Naive thymus-derived CD4-positive, alpha-beta T cell (primary cell): ENCODE results near the gene GPR27. TPM values are rescaled to one million over a fixed set of nuclear protein-coding genes. Genes with fewer than 3 reads are reported as not detected.
A peak's percentile ranks its signal among the peaks of the same experiment; 100 is the strongest.

ENCODE experiments used
- ATAC-seq: fragments of 150-1000 bp; cut with Tn5 transposase; 2 replicates; pipeline ENCODE4 v1.10.0; 2021; ENCODE audit warnings: mild to moderate bottlenecking, moderate library complexity
- CTCF ChIA-PET: fragments of 350-600 bp; sonication (Branson Sonifier 250); formaldehyde crosslinking; loops from one replicate; lab custom pipeline; 2021; ENCODE audit warnings: antibody characterized with exemption; lab: Charles Lee
- POLR2A ChIA-PET: fragments of 350-600 bp; sonication (Branson Sonifier 250); formaldehyde crosslinking; loops from one replicate; lab custom pipeline; 2021; ENCODE audit warnings: antibody characterized with exemption, inconsistent platforms; lab: Charles Lee
- DNase-seq, 9 donors: peaks; one replicate each; pipeline versions ENCODE4 v3.0.0 to v3.0.0-alpha.2; 2020 to 2022; ENCODE audit warnings: mixed read lengths in 1 of 9
- H3K27ac ChIP-seq: one replicate; pipeline ENCODE4 v1.7.0; 2013; ENCODE audit warnings: mild to moderate bottlenecking, low read depth, low read length, moderate library complexity
- H3K27me3 ChIP-seq, 2 donors: one replicate each; pipeline ENCODE4 v1.7.0; 2013; ENCODE audit warnings: low read length in 2 of 2, mild to moderate bottlenecking in 2 of 2, moderate library complexity in 2 of 2; ENCODE audit not compliant: control insufficient read depth in 2 of 2, insufficient read depth in 2 of 2
- H3K36me3 ChIP-seq, 3 experiments: 1 replicate in 2 of 3; 2 replicates in 1 of 3; pipeline ENCODE4 v1.7.0; 2013; ENCODE audit warnings: low read length in 3 of 3, mild to moderate bottlenecking in 3 of 3, moderate library complexity in 1 of 3; ENCODE audit not compliant: insufficient read depth in 3 of 3, control insufficient read depth in 2 of 3
- H3K4me1 ChIP-seq, 2 donors: one replicate each; pipeline ENCODE4 v1.7.0; 2013; ENCODE audit warnings: low read length in 2 of 2, mild to moderate bottlenecking in 2 of 2, moderate library complexity in 1 of 2; ENCODE audit not compliant: control insufficient read depth in 2 of 2, insufficient read depth in 2 of 2
- H3K4me3 ChIP-seq: 2 replicates; pipeline ENCODE4 v1.7.0; 2013; ENCODE audit warnings: mild to moderate bottlenecking, low read length
- H3K9me3 ChIP-seq, 3 experiments: 1 replicate in 2 of 3; 2 replicates in 1 of 3; pipeline ENCODE4 v1.7.0; 2013; ENCODE audit warnings: low read length in 3 of 3; ENCODE audit not compliant: control insufficient read depth in 2 of 3
- H3K27ac Mint-ChIP-seq, 9 donors: one replicate each; pipeline ENCODE4 v1.8.0; 2020 to 2022; ENCODE audit warnings: mixed read lengths in 9 of 9, mild to moderate bottlenecking in 8 of 9, moderate library complexity in 5 of 9, inconsistent platforms in 2 of 9
- H3K27me3 Mint-ChIP-seq, 5 donors: one replicate each; pipeline ENCODE4 v1.8.0; 2021 to 2022; ENCODE audit warnings: mixed read lengths in 5 of 5, mild to moderate bottlenecking in 1 of 5
- H3K36me3 Mint-ChIP-seq, 5 donors: one replicate each; pipeline ENCODE4 v1.8.0; 2020 to 2022; ENCODE audit warnings: mixed read lengths in 5 of 5, mild to moderate bottlenecking in 3 of 5, inconsistent platforms in 1 of 5
- H3K4me1 Mint-ChIP-seq, 7 donors: one replicate each; pipeline ENCODE4 v1.8.0; 2020 to 2022; ENCODE audit warnings: mixed read lengths in 7 of 7, mild to moderate bottlenecking in 3 of 7, inconsistent platforms in 1 of 7
- H3K4me3 Mint-ChIP-seq, 10 donors: one replicate each; pipeline ENCODE4 v1.8.0; 2020 to 2022; ENCODE audit warnings: mild to moderate bottlenecking in 10 of 10, mixed read lengths in 10 of 10, moderate library complexity in 6 of 10, inconsistent platforms in 2 of 10
- H3K9me3 Mint-ChIP-seq, 11 donors: one replicate each; pipeline ENCODE4 v1.8.0; 2020 to 2022; ENCODE audit warnings: mixed read lengths in 11 of 11, mild to moderate bottlenecking in 4 of 11, inconsistent platforms in 1 of 11, moderate library complexity in 1 of 11
- intact Hi-C, 2 donors: fragments of 100-400 bp; cut with micrococcal nuclease; formaldehyde crosslinking; loops; one replicate each; pipeline ENCODE4 v1.15.1; 2023
- polyA plus RNA-seq, 2 donors: library from polyadenylated mRNA; unstranded; fragments of 300-500 nt; fragmentation: Illumina TruSeq; gene quantifications; one replicate each; pipeline ENCODE4 v1.2.3, GENCODE V29; 2021
- total RNA-seq, 6 experiments: library from RNA in 5 of 6; stranded (reverse) in 5 of 6; gene quantifications; 1 replicate in 5 of 6; 2 replicates in 1 of 6; pipeline ENCODE4 v1.2.3 and lab custom pipeline; 2021 to 2026

The GPR27 gene
- total and polyA plus RNA-seq, 7 experiments from 2014 or later: 0.24 to 4.7 (median 0.60) TPM; not detected in 4

DNA sequence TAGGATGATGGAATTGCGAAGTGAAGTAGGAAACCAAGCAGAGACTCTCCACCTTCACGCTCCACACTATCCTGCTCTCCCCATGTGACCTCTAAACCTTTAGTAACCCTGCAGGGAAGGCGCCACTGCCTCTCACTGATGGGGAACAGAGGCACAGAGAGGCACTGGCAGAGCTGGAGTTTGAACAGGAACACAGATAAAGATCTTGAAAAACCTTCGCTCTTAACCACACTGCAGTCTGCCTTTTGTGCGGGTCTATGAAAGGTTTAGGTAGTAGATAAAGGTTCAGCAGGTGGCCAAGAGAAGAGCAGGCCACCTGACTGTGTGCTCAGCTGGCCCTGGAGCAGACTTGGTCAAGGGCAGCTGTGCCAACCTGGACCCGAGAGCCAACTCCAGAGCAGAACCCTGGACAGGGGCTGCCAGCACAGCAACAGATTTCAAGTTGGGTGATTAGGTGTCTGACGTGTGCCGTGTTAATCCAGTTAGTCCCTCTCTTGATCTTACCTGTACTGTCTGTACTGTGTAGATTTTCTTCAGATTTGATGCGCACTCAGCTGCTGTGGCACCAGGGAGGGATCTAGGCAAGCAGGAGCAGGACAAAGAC lies 43.6 kb upstream of the GPR27 start:
- Mint-ChIP-seq H3K36me3 (peaks cover 0 to 30% (median 8%) of the 10 kb centered on the region in 5 donors), H3K27ac (peak overlapping the region; percentile 1 to 86 (median 69)), H3K4me1 (peaks cover 43 to 93% (median 56%) of the 10 kb centered on the region in 7 donors), H3K27me3 (no peaks in the 10 kb centered on the region), H3K9me3 (no peaks in the 10 kb centered on the region), H3K4me3 (peak overlapping the region in 8 of 10 donors; percentile 2 to 70 (median 34))
- peaks cover 0 to 14% (median 8%) of the 10 kb centered on the region in 3 experiments for H3K36me3 ChIP-seq
- no peak overlapping the region for H3K4me3 ChIP-seq
- ATAC-seq: peak; percentile 58
- peaks cover 19 to 29% of the 10 kb centered on the region in 2 donors for H3K4me1 ChIP-seq
- no peaks in the 10 kb centered on the region for H3K9me3 ChIP-seq
- POLR2A ChIA-PET: interaction anchor here (1.5 kb wide), 1 partner anchor 1111 kb away, joined by 4 read pairs; no protein-coding TSS in a partner anchor
- no peak overlapping the region for H3K27ac ChIP-seq
- intact Hi-C loops: loop anchor here (2.0 to 10.0 kb wide), 5 partner anchors 217 to 1113 kb away; no protein-coding TSS in a partner anchor
- H3K27me3 ChIP-seq: no peaks in the 10 kb centered on the region
- peak in 2 of 9 donors; percentile 19 to 28 for DNase-seq
- CTCF ChIA-PET: interaction anchor here (1.9 to 3.0 kb wide), 3 partner anchors 17 to 165 kb away, joined by 13 to 18 read pairs (median 15); no protein-coding TSS in a partner anchor

DNA sequence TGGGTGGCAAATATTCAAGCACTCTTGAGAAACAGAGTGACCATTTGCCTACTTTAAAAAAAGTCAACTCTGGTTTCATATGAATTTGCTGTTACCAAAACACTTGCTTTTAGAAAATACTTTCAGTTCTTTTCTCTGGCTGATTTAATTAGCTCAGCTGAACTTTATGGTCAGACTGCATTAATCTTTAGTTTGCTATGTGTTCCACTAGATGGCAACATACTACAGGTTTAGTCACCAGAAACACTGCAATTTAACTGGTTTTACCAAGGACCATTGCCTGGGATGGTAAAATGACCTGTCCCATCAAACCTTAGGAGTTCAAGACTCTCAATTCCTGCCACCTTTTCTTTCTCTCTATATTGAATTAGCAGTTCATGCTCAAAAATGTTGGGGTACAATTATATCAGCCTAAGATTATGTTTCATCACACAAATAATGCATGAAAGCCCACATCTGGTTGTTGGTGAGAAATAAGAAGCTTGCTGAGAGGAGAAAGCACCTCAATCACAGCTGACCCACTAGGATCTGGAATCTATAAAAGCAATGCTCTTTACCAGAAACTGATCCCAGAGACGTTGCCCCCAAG lies 42.7 kb upstream of the GPR27 start:
- H3K27me3 Mint-ChIP-seq: no peaks in the 10 kb centered on the region
- peak overlapping the region in 8 of 9 donors; percentile 4 to 80 (median 62) for H3K27ac Mint-ChIP-seq
- H3K4me1 ChIP-seq: peaks cover 19 to 29% of the 10 kb centered on the region in 2 donors
- no peaks in the 10 kb centered on the region for H3K27me3 ChIP-seq
- intact Hi-C loops: loop anchor here (1.0 to 10.0 kb wide), 11 partner anchors 10 to 1375 kb away; no protein-coding TSS in a partner anchor
- peak overlapping the region in 5 of 10 donors; percentile 6 to 48 (median 32) for H3K4me3 Mint-ChIP-seq
- no peak overlapping the region for H3K4me3 ChIP-seq
- POLR2A ChIA-PET: interaction anchor here (1.3 to 1.5 kb wide), 2 partner anchors 14 to 1110 kb away, joined by 4 read pairs; partner anchors contain the start of gene EIF4E3
- peak; percentile 81 for ATAC-seq
- peaks cover 0 to 24% (median 5%) of the 10 kb centered on the region in 5 donors for H3K36me3 Mint-ChIP-seq
- no peak overlapping the region for H3K27ac ChIP-seq
- peak in 7 of 9 donors; percentile 32 to 57 (median 40) for DNase-seq
- H3K9me3 Mint-ChIP-seq: no peaks in the 10 kb centered on the region
- H3K9me3 ChIP-seq: no peaks in the 10 kb centered on the region
- CTCF ChIA-PET: interaction anchor here (0.6 to 3.0 kb wide), 13 partner anchors 9 to 1111 kb away, joined by 3 to 18 read pairs (median 6); no protein-coding TSS in a partner anchor
- H3K36me3 ChIP-seq: peaks cover 0 to 14% (median 5%) of the 10 kb centered on the region in 3 experiments
- peaks cover 40 to 91% (median 53%) of the 10 kb centered on the region in 7 donors for H3K4me1 Mint-ChIP-seq

DNA sequence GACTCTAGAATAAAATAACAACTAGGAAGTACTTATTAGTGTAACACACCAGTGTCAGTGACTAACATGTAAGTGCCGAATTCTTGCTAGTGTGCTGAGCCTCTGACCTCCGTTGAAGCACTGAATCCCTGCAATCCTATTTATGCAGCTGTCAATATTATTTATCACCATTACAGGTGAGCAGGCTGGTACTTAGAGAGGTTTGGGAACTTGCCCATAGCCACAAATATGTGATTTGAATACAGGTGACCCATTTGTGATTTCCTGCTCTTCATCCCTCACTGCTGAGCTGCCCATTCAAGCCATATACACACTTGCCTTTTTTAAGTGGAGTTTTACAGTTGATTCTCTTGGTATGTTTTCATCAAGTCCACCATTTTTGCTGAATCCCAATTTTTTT lies 40.6 kb upstream of the GPR27 start:
- no peak for ATAC-seq
- ChIA-PET CTCF (interaction anchor here (0.7 to 1.5 kb wide), 3 partner anchors 10 to 19 kb away, joined by 3 to 4 read pairs (median 3); no protein-coding TSS in a partner anchor), POLR2A (interaction anchor here (0.7 to 2.1 kb wide), 2 partner anchors 10 to 1113 kb away, joined by 3 to 7 read pairs; no protein-coding TSS in a partner anchor)
- Histone ChIP-seq H3K4me3 (no peak overlapping the region), H3K27ac (no peak overlapping the region), H3K36me3 (peaks cover 0 to 8% (median 5%) of the 10 kb centered on the region in 3 experiments), H3K27me3 (no peaks in the 10 kb centered on the region), H3K4me1 (peaks cover 34 to 44% of the 10 kb centered on the region in 2 donors), H3K9me3 (no peaks in the 10 kb centered on the region)
- no peaks in the 10 kb centered on the region for H3K9me3 Mint-ChIP-seq
- intact Hi-C loops: loop anchor here in 1 of 2 donors (5.0 to 10.0 kb wide), 2 partner anchors 214 to 542 kb away; no protein-coding TSS in a partner anchor
- peak overlapping the region in 6 of 9 donors; percentile 8 to 46 (median 23) for H3K27ac Mint-ChIP-seq
- no peaks in the 10 kb centered on the region for H3K27me3 Mint-ChIP-seq
- no peak overlapping the region for H3K4me3 Mint-ChIP-seq
- no peak for DNase-seq
- peaks cover 55 to 96% (median 64%) of the 10 kb centered on the region in 7 donors for H3K4me1 Mint-ChIP-seq
- H3K36me3 Mint-ChIP-seq: peaks cover 0 to 18% (median 4%) of the 10 kb centered on the region in 5 donors

DNA sequence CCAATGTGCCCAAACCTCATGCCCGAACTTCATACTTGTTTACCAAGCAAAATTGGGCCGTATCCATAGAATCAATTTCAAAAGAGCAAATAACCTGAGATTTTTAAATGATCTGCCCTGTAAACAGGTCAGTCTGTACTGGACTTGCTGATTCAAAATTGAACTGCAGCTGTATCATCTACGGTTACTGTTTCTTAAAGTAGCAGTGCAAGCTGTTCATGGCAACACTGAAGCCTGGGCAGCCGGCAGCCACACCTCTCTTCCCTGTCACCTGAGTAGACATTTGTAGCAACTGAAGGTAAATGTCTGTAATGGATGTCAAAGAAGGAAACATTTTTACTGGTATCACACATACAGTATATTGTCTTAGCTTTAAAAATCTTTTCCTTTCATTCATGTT lies 39.1 kb upstream of the GPR27 start:
- intact Hi-C loops: loop anchor here in 1 of 2 donors (5.0 to 10.0 kb wide), 2 partner anchors 213 to 540 kb away; no protein-coding TSS in a partner anchor
- peaks cover 48 to 53% of the 10 kb centered on the region in 2 donors for H3K4me1 ChIP-seq
- peak overlapping the region in 1 of 10 donors; percentile 10 for H3K4me3 Mint-ChIP-seq

DNA sequence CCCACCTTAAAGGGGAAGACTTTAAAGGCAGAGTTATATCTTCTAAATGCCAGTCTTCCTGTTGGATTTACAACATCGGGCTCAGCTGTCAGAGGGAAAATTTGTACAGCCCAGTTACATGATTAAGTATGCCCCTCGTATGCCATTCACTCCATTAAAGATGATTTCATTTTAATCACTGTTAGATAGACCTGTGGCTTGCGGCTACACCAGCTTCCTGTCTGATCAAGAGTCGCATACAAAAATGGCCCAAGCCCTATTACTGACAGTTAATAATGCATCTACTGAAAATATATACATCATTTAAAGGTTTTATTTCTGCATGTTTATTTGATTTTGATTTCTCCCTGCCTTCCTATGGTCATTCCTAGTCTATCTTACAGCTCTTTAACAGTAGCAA lies 35.6 kb upstream of the GPR27 start:
- ChIA-PET CTCF (interaction anchor here (0.6 to 0.9 kb wide), 3 partner anchors 9 to 948 kb away, joined by 3 read pairs; no protein-coding TSS in a partner anchor), POLR2A (no interaction called here)
- intact Hi-C loops: loop anchor here in 1 of 2 donors (10.0 kb wide), 1 partner anchor 537 kb away; no protein-coding TSS in a partner anchor
- Mint-ChIP-seq H3K36me3 (peaks cover 5 to 31% (median 17%) of the 10 kb centered on the region in 5 donors), H3K27me3 (no peaks in the 10 kb centered on the region), H3K4me3 (peak overlapping the region in 7 of 10 donors; percentile 7 to 69 (median 37)), H3K4me1 (peaks cover 71 to 92% (median 81%) of the 10 kb centered on the region in 7 donors), H3K9me3 (peaks cover 0 to 2% (median 0%) of the 10 kb centered on the region in 11 donors), H3K27ac (peak overlapping the region in 6 of 9 donors; percentile 11 to 88 (median 46))
- H3K4me3 ChIP-seq: no peak overlapping the region
- no peak overlapping the region for H3K27ac ChIP-seq
- peaks cover 62% of the 10 kb centered on the region in 2 donors for H3K4me1 ChIP-seq
- DNase-seq: peak in 1 of 9 donors; percentile 13
- peak; percentile 43 for ATAC-seq
- no peaks in the 10 kb centered on the region for H3K36me3 ChIP-seq
- H3K9me3 ChIP-seq: no peaks in the 10 kb centered on the region
- no peaks in the 10 kb centered on the region for H3K27me3 ChIP-seq

More for the DNA sequence above, 39.1 kb upstream of the GPR27 start:
- Mint-ChIP-seq H3K36me3 (peaks cover 0 to 20% (median 12%) of the 10 kb centered on the region in 5 donors), H3K27me3 (no peaks in the 10 kb centered on the region), H3K27ac (peak overlapping the region in 7 of 9 donors; percentile 15 to 81 (median 40)), H3K9me3 (no peaks in the 10 kb centered on the region), H3K4me1 (peaks cover 64 to 96% (median 76%) of the 10 kb centered on the region in 7 donors)
- Histone ChIP-seq H3K9me3 (no peaks in the 10 kb centered on the region), H3K27ac (no peak overlapping the region), H3K36me3 (peaks cover 0 to 1% (median 0%) of the 10 kb centered on the region in 3 experiments), H3K4me3 (no peak overlapping the region), H3K27me3 (no peaks in the 10 kb centered on the region)
- ChIA-PET POLR2A (interaction anchor here (1.1 to 2.1 kb wide), 2 partner anchors 8 to 15 kb away, joined by 3 to 7 read pairs; no protein-coding TSS in a partner anchor), CTCF (no interaction called here)
- no peak for DNase-seq
- no peak for ATAC-seq
